ENCODE results near the gene PSAPL1. TPM values are rescaled to one million over a fixed set of nuclear protein-coding genes. Genes with fewer than 3 reads are reported as not detected.

PSAPL1 gene
- polyA plus RNA-seq, 1 experiment, result not detected

DNA sequence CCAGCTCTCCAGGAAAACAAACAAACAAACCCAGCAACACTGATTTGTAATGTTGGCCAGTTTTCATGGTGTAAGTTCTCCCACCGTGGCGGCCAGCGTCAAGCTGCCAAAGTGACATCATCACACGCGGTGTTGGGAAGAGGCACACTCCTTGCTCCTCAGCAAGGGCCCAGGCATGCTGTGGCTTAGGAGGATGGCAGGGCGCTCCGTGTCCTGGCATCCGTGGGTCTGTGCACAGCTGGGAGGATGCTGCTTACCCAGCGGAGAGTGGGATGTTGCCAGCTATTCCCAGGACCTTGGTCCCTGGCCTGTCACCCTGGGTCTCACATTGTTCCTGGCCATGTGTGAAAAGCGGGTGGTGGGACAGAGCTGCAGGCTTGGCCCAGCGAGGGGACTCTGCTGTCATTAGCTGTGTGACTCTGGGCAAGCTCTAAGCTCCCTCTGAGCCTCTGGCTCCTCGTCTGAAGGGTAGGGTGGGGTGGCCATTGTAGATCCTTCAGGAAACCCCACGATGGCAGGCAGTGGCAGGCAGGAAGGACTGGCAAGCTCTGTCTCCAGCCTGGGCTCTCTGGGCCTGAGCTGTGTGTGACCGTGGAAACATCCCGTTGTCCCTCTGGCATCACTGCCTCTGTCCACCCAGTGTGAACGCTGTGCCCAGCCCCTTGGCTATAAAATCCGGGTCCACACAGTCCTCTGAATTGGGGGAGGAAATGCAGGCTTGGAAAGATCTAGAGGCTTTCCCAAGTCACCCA is 10.8 kb downstream of the PSAPL1 start:
- Histone ChIP-seq H3K9me3 (ENCODE audit: control insufficient read depth, insufficient read depth, low read length) (no peaks in the 10 kb centered on the region; the same call in 1 of the 2 replicates), H3K4me3 (ENCODE audit: low read depth, low read length) (no peak overlapping the region), H3K27me3 (ENCODE audit: control insufficient read depth, insufficient read depth, low read length) (peaks cover 6% of the 10 kb centered on the region), H3K27ac (ENCODE audit: low read depth, low read length) (no peak overlapping the region)
- ChIA-PET POLR2A (no interaction called here), CTCF (no interaction called here)
- TF ChIP-seq, protein P1, sequence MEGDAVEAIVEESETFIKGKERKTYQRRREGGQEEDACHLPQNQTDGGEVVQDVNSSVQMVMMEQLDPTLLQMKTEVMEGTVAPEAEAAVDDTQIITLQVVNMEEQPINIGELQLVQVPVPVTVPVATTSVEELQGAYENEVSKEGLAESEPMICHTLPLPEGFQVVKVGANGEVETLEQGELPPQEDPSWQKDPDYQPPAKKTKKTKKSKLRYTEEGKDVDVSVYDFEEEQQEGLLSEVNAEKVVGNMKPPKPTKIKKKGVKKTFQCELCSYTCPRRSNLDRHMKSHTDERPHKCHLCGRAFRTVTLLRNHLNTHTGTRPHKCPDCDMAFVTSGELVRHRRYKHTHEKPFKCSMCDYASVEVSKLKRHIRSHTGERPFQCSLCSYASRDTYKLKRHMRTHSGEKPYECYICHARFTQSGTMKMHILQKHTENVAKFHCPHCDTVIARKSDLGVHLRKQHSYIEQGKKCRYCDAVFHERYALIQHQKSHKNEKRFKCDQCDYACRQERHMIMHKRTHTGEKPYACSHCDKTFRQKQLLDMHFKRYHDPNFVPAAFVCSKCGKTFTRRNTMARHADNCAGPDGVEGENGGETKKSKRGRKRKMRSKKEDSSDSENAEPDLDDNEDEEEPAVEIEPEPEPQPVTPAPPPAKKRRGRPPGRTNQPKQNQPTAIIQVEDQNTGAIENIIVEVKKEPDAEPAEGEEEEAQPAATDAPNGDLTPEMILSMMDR (IDR thresholded peaks at IDR 0.05; ENCODE audit: low read depth, low read length), result no peak
- no peak for DNase-seq (ENCODE audit: low read depth, low spot score)

DNA sequence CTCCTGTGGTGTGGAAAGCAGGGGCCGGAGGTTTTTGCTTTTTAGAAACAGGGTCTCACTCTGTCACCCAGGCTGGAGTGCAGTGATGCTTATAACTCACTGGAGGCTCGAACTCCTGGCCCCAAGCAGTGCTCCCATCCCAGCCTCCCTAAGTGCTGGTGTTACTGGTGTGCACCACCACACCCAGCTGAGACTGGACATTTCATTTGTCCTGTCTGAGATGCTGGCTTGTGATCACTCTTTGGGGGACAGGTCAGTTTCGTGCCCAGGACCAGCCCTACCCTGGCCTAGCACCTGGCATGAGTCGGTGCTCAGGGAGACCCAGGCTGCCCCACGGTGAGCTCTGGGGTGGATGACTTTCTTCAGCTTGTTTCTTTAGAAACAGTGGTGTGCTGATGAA is 11.3 kb downstream of the PSAPL1 start:
- ChIA-PET CTCF (no interaction called here), POLR2A (no interaction called here)

DNA sequence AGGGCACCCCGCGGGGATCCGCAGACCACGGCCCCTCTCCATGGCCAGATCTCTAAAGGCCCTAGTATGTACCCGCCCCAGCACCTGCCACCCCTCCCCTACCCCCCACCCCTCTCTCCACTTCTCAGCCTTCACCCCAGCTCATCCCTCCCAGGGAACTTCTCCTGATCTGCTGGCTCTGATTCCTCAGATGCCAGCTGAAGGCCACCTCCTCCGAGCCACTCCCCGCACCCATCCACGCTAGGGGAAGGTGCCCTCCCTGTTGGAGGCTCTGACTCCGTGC is 11.9 kb downstream of the PSAPL1 start:
- Histone ChIP-seq H3K27me3 (ENCODE audit: control insufficient read depth, insufficient read depth, low read length) (peaks cover 4% of the 10 kb centered on the region), H3K9me3 (ENCODE audit: control insufficient read depth, insufficient read depth, low read length) (no peaks in the 10 kb centered on the region; the same call in 1 of the 2 replicates), H3K27ac (ENCODE audit: low read depth, low read length) (no peak overlapping the region), H3K4me3 (ENCODE audit: low read depth, low read length) (no peak overlapping the region)
- CTCF ChIA-PET, result no interaction called here
- POLR2A ChIA-PET, result no interaction called here
- TF ChIP-seq, protein P1 (IDR thresholded peaks at IDR 0.05; ENCODE audit: low read depth, low read length), result no peak
- no peak for DNase-seq (ENCODE audit: low read depth, low spot score)

More for the DNA sequence above, 11.3 kb downstream of the PSAPL1 start:
- TF ChIP-seq, protein P1 (IDR thresholded peaks at IDR 0.05; ENCODE audit: low read depth, low read length), result no peak
- Histone ChIP-seq H3K27me3 (ENCODE audit: control insufficient read depth, insufficient read depth, low read length) (peaks cover 6% of the 10 kb centered on the region), H3K27ac (ENCODE audit: low read depth, low read length) (no peak overlapping the region), H3K9me3 (ENCODE audit: control insufficient read depth, insufficient read depth, low read length) (no peaks in the 10 kb centered on the region; the same call in 1 of the 2 replicates), H3K4me3 (ENCODE audit: low read depth, low read length) (no peak overlapping the region)
- DNase-seq (ENCODE audit: low read depth, low spot score), result no peak

DNA sequence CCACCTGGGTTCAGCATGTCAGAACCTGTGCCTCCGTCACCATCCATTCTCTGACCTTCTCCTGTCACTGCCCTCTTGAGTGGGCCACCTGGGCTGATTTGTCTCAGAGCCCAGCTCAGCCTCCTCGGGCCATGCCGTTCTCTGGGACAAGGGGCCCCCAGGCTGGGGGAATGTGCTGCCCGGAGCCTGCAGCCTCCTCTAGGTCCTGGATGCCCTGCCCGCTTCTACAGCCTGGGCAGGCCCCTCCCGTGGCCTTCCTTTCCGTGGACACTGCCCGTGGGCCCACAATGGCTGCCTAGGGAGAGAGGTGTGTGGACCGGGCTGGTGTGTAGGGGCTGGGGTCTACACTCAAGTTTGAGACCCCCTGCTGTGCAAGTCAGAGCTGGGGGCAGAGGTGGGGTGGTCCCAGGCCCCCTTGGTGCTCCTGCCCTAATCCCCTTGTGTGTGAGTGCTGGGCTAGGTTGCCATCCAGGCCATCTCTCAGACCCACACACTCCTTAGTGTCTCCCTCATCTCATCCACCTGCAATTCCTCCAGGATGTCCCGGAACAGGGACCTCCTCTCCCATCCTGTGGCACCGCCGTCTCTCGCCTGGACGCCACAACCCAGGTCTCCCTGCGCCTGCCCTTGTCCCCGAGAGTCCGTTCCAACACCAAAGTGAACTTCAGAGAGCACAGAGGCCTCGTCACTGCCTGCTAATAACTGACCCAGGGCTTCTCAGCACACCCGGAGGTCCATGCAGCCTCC is 12.4 kb downstream of the PSAPL1 start:
- Histone ChIP-seq H3K9me3 (ENCODE audit: control insufficient read depth, insufficient read depth, low read length) (no peaks in the 10 kb centered on the region; the same call in 1 of the 2 replicates), H3K4me3 (ENCODE audit: low read depth, low read length) (no peak overlapping the region), H3K27ac (ENCODE audit: low read depth, low read length) (no peak overlapping the region), H3K27me3 (ENCODE audit: control insufficient read depth, insufficient read depth, low read length) (peaks cover 3% of the 10 kb centered on the region)
- TF ChIP-seq, protein P1 (IDR thresholded peaks at IDR 0.05; ENCODE audit: low read depth, low read length), result no peak
- CTCF ChIA-PET, result no interaction called here
- no peak for DNase-seq (ENCODE audit: low read depth, low spot score)
- POLR2A ChIA-PET, result no interaction called here
